IgD-negative memory B cell (primary cell): ENCODE measurements around the gene SGCA. TPM values are rescaled to one million over a fixed set of nuclear protein-coding genes. Genes with fewer than 3 reads are reported as not detected.

ENCODE experiments used
- H3K27ac Mint-ChIP-seq, 3 donors: one replicate each; pipeline ENCODE4 v1.8.0; 2020 to 2022; ENCODE audit warnings: mild to moderate bottlenecking in 3 of 3, mixed read lengths in 3 of 3, moderate library complexity in 1 of 3
- H3K27me3 Mint-ChIP-seq: one replicate; pipeline ENCODE4 v1.8.0; 2021; ENCODE audit warnings: mixed read lengths
- H3K36me3 Mint-ChIP-seq: one replicate; pipeline ENCODE4 v1.8.0; 2020; ENCODE audit warnings: mild to moderate bottlenecking, mixed read lengths
- H3K4me1 Mint-ChIP-seq, 3 donors: one replicate each; pipeline ENCODE4 v1.8.0; 2020 to 2022; ENCODE audit warnings: mixed read lengths in 3 of 3, mild to moderate bottlenecking in 1 of 3
- H3K4me3 Mint-ChIP-seq, 4 donors: one replicate each; pipeline ENCODE4 v1.8.0; 2020 to 2022; ENCODE audit warnings: mild to moderate bottlenecking in 4 of 4, mixed read lengths in 4 of 4, moderate library complexity in 3 of 4
- H3K9me3 Mint-ChIP-seq, 3 donors: one replicate each; pipeline ENCODE4 v1.8.0; 2020 to 2021; ENCODE audit warnings: mixed read lengths in 3 of 3, mild to moderate bottlenecking in 1 of 3
- polyA plus RNA-seq: library from polyadenylated mRNA; unstranded; fragments of 300-500 nt; fragmentation: Illumina TruSeq; gene quantifications from one replicate; pipeline ENCODE4 v1.2.3, GENCODE V29; 2021

The SGCA gene
- polyA plus RNA-seq, 1 donor from 2014 or later: 2.9 TPM

- peaks cover 69% of the 10 kb centered on the region for H3K27me3 Mint-ChIP-seq
- no peak overlapping the region for H3K4me3 Mint-ChIP-seq
- H3K4me1 Mint-ChIP-seq: peaks cover 6 to 20% (median 6%) of the 10 kb centered on the region in 3 donors
- no peaks in the 10 kb centered on the region for H3K9me3 Mint-ChIP-seq
- peaks cover 2% of the 10 kb centered on the region for H3K36me3 Mint-ChIP-seq
- H3K27ac Mint-ChIP-seq: no peak overlapping the region
Measured at GRCh38 chr17:50204431-50204830, 38.6 kb downstream of the SGCA start.

GRCh38 chr17:50205111-50205962 is 39.5 kb downstream of the SGCA start:
- Mint-ChIP-seq H3K9me3 (no peaks in the 10 kb centered on the region), H3K27ac (peak overlapping the region in 1 of 3 donors; percentile 3)

GRCh38 chr17:50205963-50206505 is 40.2 kb downstream of the SGCA start:
- H3K36me3 Mint-ChIP-seq: peaks cover 2% of the 10 kb centered on the region
- H3K4me1 Mint-ChIP-seq: peaks cover 0 to 8% (median 3%) of the 10 kb centered on the region in 3 donors
- peak overlapping the region in 1 of 3 donors; percentile 3 for H3K27ac Mint-ChIP-seq
- H3K27me3 Mint-ChIP-seq: peaks cover 61% of the 10 kb centered on the region
- peak overlapping the region in 1 of 4 donors; percentile 14 for H3K4me3 Mint-ChIP-seq
- no peaks in the 10 kb centered on the region for H3K9me3 Mint-ChIP-seq

More at GRCh38 chr17:50205111-50205962, 39.5 kb downstream of the SGCA start:
- Mint-ChIP-seq H3K4me3 (peak overlapping the region in 1 of 4 donors; percentile 14), H3K36me3 (peaks cover 2% of the 10 kb centered on the region), H3K27me3 (peaks cover 68% of the 10 kb centered on the region), H3K4me1 (peaks cover 3 to 15% (median 6%) of the 10 kb centered on the region in 3 donors)

GRCh38 chr17:50206604-50207293 is 40.9 kb downstream of the SGCA start:
- Mint-ChIP-seq H3K27ac (no peak overlapping the region), H3K36me3 (peaks cover 2% of the 10 kb centered on the region), H3K4me3 (no peak overlapping the region), H3K9me3 (no peaks in the 10 kb centered on the region), H3K4me1 (peaks cover 0 to 5% (median 0%) of the 10 kb centered on the region in 3 donors), H3K27me3 (peaks cover 58% of the 10 kb centered on the region)

GRCh38 chr17:50207315-50207714 is 41.5 kb downstream of the SGCA start:
- Mint-ChIP-seq H3K4me3 (no peak overlapping the region), H3K4me1 (peaks cover 0 to 5% (median 0%) of the 10 kb centered on the region in 3 donors)

GRCh38 chr17:50207792-50208567 is 42.2 kb downstream of the SGCA start:
- Mint-ChIP-seq H3K4me3 (no peak overlapping the region), H3K36me3 (peaks cover 2% of the 10 kb centered on the region), H3K27ac (no peak overlapping the region), H3K27me3 (peaks cover 55% of the 10 kb centered on the region), H3K4me1 (peaks cover 0 to 6% (median 5%) of the 10 kb centered on the region in 3 donors), H3K9me3 (no peaks in the 10 kb centered on the region)

More at GRCh38 chr17:50207315-50207714, 41.5 kb downstream of the SGCA start:
- H3K27ac Mint-ChIP-seq: no peak overlapping the region
- no peaks in the 10 kb centered on the region for H3K9me3 Mint-ChIP-seq
- H3K27me3 Mint-ChIP-seq: peaks cover 58% of the 10 kb centered on the region
- peaks cover 2% of the 10 kb centered on the region for H3K36me3 Mint-ChIP-seq

GRCh38 chr17:50208611-50209061 is 42.8 kb downstream of the SGCA start:
- H3K27me3 Mint-ChIP-seq: peaks cover 55% of the 10 kb centered on the region
- no peak overlapping the region for H3K4me3 Mint-ChIP-seq
- H3K4me1 Mint-ChIP-seq: peaks cover 0 to 9% (median 5%) of the 10 kb centered on the region in 3 donors
- H3K36me3 Mint-ChIP-seq: peaks cover 2% of the 10 kb centered on the region
- H3K9me3 Mint-ChIP-seq: no peaks in the 10 kb centered on the region
- H3K27ac Mint-ChIP-seq: no peak overlapping the region

GRCh38 chr17:50209133-50209471 is 43.3 kb downstream of the SGCA start:
- no peak overlapping the region for H3K4me3 Mint-ChIP-seq
- H3K27ac Mint-ChIP-seq: no peak overlapping the region

GRCh38 chr17:50209472-50210239 is 43.9 kb downstream of the SGCA start:
- Mint-ChIP-seq H3K9me3 (no peaks in the 10 kb centered on the region), H3K4me1 (peaks cover 1 to 9% (median 5%) of the 10 kb centered on the region in 3 donors), H3K36me3 (peaks cover 2% of the 10 kb centered on the region), H3K27me3 (peaks cover 47% of the 10 kb centered on the region), H3K27ac (no peak overlapping the region), H3K4me3 (no peak overlapping the region)

More at GRCh38 chr17:50209133-50209471, 43.3 kb downstream of the SGCA start:
- peaks cover 0 to 9% (median 5%) of the 10 kb centered on the region in 3 donors for H3K4me1 Mint-ChIP-seq
- peaks cover 2% of the 10 kb centered on the region for H3K36me3 Mint-ChIP-seq
- H3K27me3 Mint-ChIP-seq: peaks cover 50% of the 10 kb centered on the region
- no peaks in the 10 kb centered on the region for H3K9me3 Mint-ChIP-seq

GRCh38 chr17:50210240-50211225 is 44.7 kb downstream of the SGCA start:
- Mint-ChIP-seq H3K27me3 (peaks cover 42% of the 10 kb centered on the region), H3K4me3 (no peak overlapping the region)

GRCh38 chr17:50211249-50212120 is 45.7 kb downstream of the SGCA start:
- H3K4me1 Mint-ChIP-seq: peaks cover 0 to 9% (median 1%) of the 10 kb centered on the region in 3 donors
- H3K36me3 Mint-ChIP-seq: peaks cover 2% of the 10 kb centered on the region
- no peak overlapping the region for H3K4me3 Mint-ChIP-seq
- H3K9me3 Mint-ChIP-seq: no peaks in the 10 kb centered on the region
- H3K27ac Mint-ChIP-seq: no peak overlapping the region
- peaks cover 36% of the 10 kb centered on the region for H3K27me3 Mint-ChIP-seq

More at GRCh38 chr17:50210240-50211225, 44.7 kb downstream of the SGCA start:
- H3K4me1 Mint-ChIP-seq: peaks cover under 1 to 9% (median 1%) of the 10 kb centered on the region in 3 donors
- no peaks in the 10 kb centered on the region for H3K9me3 Mint-ChIP-seq
- peaks cover 2% of the 10 kb centered on the region for H3K36me3 Mint-ChIP-seq
- H3K27ac Mint-ChIP-seq: no peak overlapping the region
